ENCODE results near the gene PTPRO.

GRCh38 chr12:15599266-15600037, 277.1 kb downstream of the PTPRO start:
- no peak for TF ChIP-seq POLR2A (IDR thresholded peaks at IDR 0.05; ENCODE audit: low read depth, low read length)
- no peak for TF ChIP-seq TAF1 (IDR thresholded peaks at IDR 0.05; ENCODE audit: borderline replicate concordance, low read depth, low read length)
- TF ChIP-seq POLR2AphosphoS5 (IDR thresholded peaks at IDR 0.05; ENCODE audit: low read depth, low read length): no peak
